ENCODE results near the gene SKA2. TPM values are rescaled to one million over a fixed set of nuclear protein-coding genes. Genes with fewer than 3 reads are reported as not detected.

Gene SKA2
- total and polyA plus RNA-seq, 9 of the 15 experiments (the other 6 are each of a cell fraction or from before 2014, with no cell fraction given) = 58.1 to 183 (median 133) TPM

DNA sequence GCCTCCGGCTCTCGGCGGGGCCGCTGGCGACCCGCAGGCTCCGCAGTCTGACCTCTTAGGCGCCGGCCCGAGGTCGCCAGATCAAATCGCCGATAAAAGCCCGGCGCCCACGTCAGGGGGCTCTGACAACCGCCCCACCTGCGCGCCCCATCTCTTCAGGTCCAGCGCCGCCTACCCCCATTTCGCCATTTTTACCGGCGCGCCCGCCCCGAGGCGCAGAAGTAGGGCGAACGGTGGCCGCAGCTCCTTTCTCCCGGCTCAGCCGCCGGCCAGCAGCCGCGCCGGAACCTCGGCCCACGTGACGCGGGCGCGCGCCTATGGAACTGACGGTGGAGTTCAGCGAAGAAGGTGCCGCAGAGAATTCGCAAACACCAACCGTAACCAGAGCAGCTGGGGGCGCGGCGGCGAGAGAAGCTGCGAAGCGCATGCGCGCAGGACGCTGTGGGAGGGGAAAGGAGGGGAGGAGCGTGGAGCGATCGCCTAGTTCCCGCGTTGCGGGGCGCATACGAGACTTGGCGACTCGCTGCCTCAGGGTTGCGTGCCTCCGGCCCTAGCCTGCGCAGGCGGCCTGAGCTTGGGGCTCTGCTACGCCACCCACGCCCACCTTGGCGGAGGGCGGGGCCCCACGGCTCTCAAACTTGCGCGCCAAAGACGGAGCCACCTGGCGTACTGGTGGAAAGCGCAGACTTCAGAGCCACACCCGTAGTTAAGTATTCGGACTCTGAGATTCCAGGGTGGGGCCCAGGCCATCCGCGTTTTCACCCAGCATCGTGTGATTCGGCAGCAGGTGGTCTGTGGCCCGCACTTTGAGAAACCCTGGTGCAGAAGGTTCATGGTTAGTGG, 48.3 kb downstream of the SKA2 start, which contains the start of gene TRIM37 (continued):
- TF ChIP-seq CHCHD3 (CRISPR knock-in tag; IDR thresholded peaks at IDR 0.05) (0 out of 2 replicates have a peak, but pooled peaks have one; percentile 27), ADNP (tag; IDR thresholded peaks at IDR 0.05) (no peak), HIVEP1 (CRISPR knock-in tag; IDR thresholded peaks at IDR 0.05) (no peak), FOXA3 (CRISPR knock-in tag; conservative IDR thresholded peaks at IDR 0.05 in 1 of 2, IDR thresholded peaks at IDR 0.05 in 1 of 2) (peak in 1 of 2 experiments; percentile 78; a peak in 2 of 4 replicates), DNMT1 (IDR thresholded peaks at IDR 0.05) (no peak), NFRKB (IDR thresholded peaks at IDR 0.05; ENCODE audit: low read depth) (no peak), PRPF4 (IDR thresholded peaks at IDR 0.05; ENCODE audit: insufficient read depth, low read depth, low read length, poor library complexity, severe bottlenecking) (no peak), SMARCA5 (IDR thresholded peaks at IDR 0.05) (no peak), NCOA6 (IDR thresholded peaks at IDR 0.05) (no peak), PHF21A (IDR thresholded peaks at IDR 0.05; ENCODE audit: borderline replicate concordance, low read depth) (0 out of 2 replicates have a peak, but pooled peaks have one; percentile 46), PHF20 (IDR thresholded peaks at IDR 0.05; ENCODE audit: partially characterized antibody) (peak; percentile 66), POLR3A (IDR thresholded peaks at IDR 0.05; ENCODE audit: borderline replicate concordance, extremely low read depth, insufficient read depth, insufficient read length) (no peak), GTF2F1 (IDR thresholded peaks at IDR 0.05; ENCODE audit: low read depth, low read length) (no peak), DIDO1 (tag; IDR thresholded peaks at IDR 0.05; ENCODE audit: low read depth) (no peak), RFX5 (IDR thresholded peaks at IDR 0.05; ENCODE audit: low read depth, low read length) (no peak), SPI1 (IDR thresholded peaks at IDR 0.05; ENCODE audit: borderline replicate concordance, low read depth, low read length) (no peak), SREBF2 (CRISPR knock-in tag; IDR thresholded peaks at IDR 0.05) (no peak), SMARCB1 (IDR thresholded peaks at IDR 0.05; ENCODE audit: insufficient read length, low read depth) (no peak), SRSF9 (IDR thresholded peaks at IDR 0.05; ENCODE audit: borderline replicate concordance, low read depth, low read length) (no peak), NR3C1 (CRISPR knock-in tag; IDR thresholded peaks at IDR 0.05) (no peak), ZBED1 (IDR thresholded peaks at IDR 0.05) (0 out of 2 replicates have a peak, but pooled peaks have one; percentile 13), LEF1 (IDR thresholded peaks at IDR 0.05) (no peak)
- TF ChIP-seq, protein P1, sequence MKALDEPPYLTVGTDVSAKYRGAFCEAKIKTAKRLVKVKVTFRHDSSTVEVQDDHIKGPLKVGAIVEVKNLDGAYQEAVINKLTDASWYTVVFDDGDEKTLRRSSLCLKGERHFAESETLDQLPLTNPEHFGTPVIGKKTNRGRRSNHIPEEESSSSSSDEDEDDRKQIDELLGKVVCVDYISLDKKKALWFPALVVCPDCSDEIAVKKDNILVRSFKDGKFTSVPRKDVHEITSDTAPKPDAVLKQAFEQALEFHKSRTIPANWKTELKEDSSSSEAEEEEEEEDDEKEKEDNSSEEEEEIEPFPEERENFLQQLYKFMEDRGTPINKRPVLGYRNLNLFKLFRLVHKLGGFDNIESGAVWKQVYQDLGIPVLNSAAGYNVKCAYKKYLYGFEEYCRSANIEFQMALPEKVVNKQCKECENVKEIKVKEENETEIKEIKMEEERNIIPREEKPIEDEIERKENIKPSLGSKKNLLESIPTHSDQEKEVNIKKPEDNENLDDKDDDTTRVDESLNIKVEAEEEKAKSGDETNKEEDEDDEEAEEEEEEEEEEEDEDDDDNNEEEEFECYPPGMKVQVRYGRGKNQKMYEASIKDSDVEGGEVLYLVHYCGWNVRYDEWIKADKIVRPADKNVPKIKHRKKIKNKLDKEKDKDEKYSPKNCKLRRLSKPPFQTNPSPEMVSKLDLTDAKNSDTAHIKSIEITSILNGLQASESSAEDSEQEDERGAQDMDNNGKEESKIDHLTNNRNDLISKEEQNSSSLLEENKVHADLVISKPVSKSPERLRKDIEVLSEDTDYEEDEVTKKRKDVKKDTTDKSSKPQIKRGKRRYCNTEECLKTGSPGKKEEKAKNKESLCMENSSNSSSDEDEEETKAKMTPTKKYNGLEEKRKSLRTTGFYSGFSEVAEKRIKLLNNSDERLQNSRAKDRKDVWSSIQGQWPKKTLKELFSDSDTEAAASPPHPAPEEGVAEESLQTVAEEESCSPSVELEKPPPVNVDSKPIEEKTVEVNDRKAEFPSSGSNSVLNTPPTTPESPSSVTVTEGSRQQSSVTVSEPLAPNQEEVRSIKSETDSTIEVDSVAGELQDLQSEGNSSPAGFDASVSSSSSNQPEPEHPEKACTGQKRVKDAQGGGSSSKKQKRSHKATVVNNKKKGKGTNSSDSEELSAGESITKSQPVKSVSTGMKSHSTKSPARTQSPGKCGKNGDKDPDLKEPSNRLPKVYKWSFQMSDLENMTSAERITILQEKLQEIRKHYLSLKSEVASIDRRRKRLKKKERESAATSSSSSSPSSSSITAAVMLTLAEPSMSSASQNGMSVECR (CRISPR knock-in tag; IDR thresholded peaks at IDR 0.05) = peak; percentile 89
- TF ChIP-seq, protein P2, sequence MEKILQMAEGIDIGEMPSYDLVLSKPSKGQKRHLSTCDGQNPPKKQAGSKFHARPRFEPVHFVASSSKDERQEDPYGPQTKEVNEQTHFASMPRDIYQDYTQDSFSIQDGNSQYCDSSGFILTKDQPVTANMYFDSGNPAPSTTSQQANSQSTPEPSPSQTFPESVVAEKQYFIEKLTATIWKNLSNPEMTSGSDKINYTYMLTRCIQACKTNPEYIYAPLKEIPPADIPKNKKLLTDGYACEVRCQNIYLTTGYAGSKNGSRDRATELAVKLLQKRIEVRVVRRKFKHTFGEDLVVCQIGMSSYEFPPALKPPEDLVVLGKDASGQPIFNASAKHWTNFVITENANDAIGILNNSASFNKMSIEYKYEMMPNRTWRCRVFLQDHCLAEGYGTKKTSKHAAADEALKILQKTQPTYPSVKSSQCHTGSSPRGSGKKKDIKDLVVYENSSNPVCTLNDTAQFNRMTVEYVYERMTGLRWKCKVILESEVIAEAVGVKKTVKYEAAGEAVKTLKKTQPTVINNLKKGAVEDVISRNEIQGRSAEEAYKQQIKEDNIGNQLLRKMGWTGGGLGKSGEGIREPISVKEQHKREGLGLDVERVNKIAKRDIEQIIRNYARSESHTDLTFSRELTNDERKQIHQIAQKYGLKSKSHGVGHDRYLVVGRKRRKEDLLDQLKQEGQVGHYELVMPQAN (IDR thresholded peaks at IDR 0.05; ENCODE audit: borderline replicate concordance) = peak; percentile 80

All from K562 (cell line).